SU-DHL-6 (cell line): Measurements from ENCODE around the gene GXYLT2.

Experiments
- H2AFZ ChIP-seq: fragments of 200-600 bp; sonication (generic); 2 replicates; pipeline ENCODE4 v1.6.1; 2014; ENCODE audit warnings: low read depth, mild to moderate bottlenecking, moderate library complexity, mixed read lengths, antibody characterized with exemption, low read length; ENCODE audit not compliant: severe bottlenecking
- H3F3A ChIP-seq: fragments of 200-600 bp; shearing (Covaris generic); 2 replicates; pipeline ENCODE4 v1.6.0; 2016; ENCODE audit warnings: antibody characterized with exemption, mild to moderate bottlenecking; ENCODE audit not compliant: insufficient read depth
- H3K27ac ChIP-seq: fragments of 200-600 bp; sonication (generic); 2 replicates; pipeline ENCODE4 v1.5.1; 2016; ENCODE audit warnings: low read depth, mild to moderate bottlenecking, low read length, moderate library complexity, mixed read lengths
- H3K27me3 ChIP-seq: fragments of 200-600 bp; sonication (generic), shearing (Covaris generic); 2 replicates; pipeline ENCODE4 v1.6.0; 2014; ENCODE audit warnings: mild to moderate bottlenecking, low read length
- H3K36me3 ChIP-seq: fragments of 200-600 bp; sonication (generic); 2 replicates; pipeline ENCODE4 v1.6.1; 2014; ENCODE audit warnings: mild to moderate bottlenecking, low read length, mixed read lengths
- H3K4me2 ChIP-seq: fragments of 300-600, 200-600 bp; shearing (Covaris generic), sonication (generic); 2 replicates; pipeline ENCODE4 v1.6.0; 2014; ENCODE audit warnings: low read length, low read depth, mild to moderate bottlenecking; ENCODE audit not compliant: poor library complexity, severe bottlenecking
- H3K4me3 ChIP-seq: fragments of 200-600 bp; sonication (generic); 2 replicates; pipeline ENCODE4 v1.5.1; 2014; ENCODE audit warnings: antibody characterized with exemption, low read length, mild to moderate bottlenecking, mixed read lengths; ENCODE audit not compliant: insufficient read depth, poor library complexity, severe bottlenecking
- H3K79me2 ChIP-seq: fragments of 200-600 bp; sonication (generic); 2 replicates; pipeline ENCODE4 v1.6.1; 2014; ENCODE audit warnings: mild to moderate bottlenecking, low read length, moderate library complexity; ENCODE audit not compliant: insufficient read depth
- H3K9ac ChIP-seq: fragments of 200-600 bp; sonication (generic); 2 replicates; pipeline ENCODE4 v1.7.0; 2014; ENCODE audit warnings: mild to moderate bottlenecking, low read length
- H3K9me2 ChIP-seq: fragments of 200-600 bp; sonication (generic); replicated peaks from 2 replicates; pipeline ENCODE4 v1.6.1; 2014; ENCODE audit warnings: low read length; ENCODE audit not compliant: insufficient read depth
- H3K9me3 ChIP-seq: fragments of 200-600 bp; sonication (generic); 2 replicates; pipeline ENCODE4 v1.6.1; 2014; ENCODE audit warnings: low read length, mixed read lengths; ENCODE audit not compliant: insufficient read depth
- H4K20me1 ChIP-seq: fragments of 200-600 bp; sonication (generic); 2 replicates; pipeline ENCODE4 v1.6.1; 2014; ENCODE audit warnings: low read depth, mild to moderate bottlenecking, antibody characterized with exemption, low read length, moderate library complexity, mixed read lengths
- CTCF ChIP-seq: fragments of 200-600 bp; sonication (generic); IDR thresholded peaks from one replicate; pipeline ENCODE4 v1.5.1; 2017; ENCODE audit warnings: antibody characterized with exemption, mild to moderate bottlenecking, low read length, moderate library complexity; ENCODE audit not compliant: insufficient read depth, poor library complexity, severe bottlenecking
- EZH2phosphoT487 ChIP-seq: fragments of 200-600 bp; sonication (generic), shearing (Covaris generic); conservative IDR thresholded peaks from 2 replicates; pipeline ENCODE4 v1.6.1; 2018; ENCODE audit warnings: mild to moderate bottlenecking, antibody characterized with exemption, low read length, moderate library complexity, mixed read lengths

GXYLT2 gene

GRCh38 chr3:72846166-72846565, 41.7 kb upstream of the GXYLT2 start:
- H3K36me3 ChIP-seq, result peaks cover 6% of the 10 kb centered on the region; the same call in 1 of the 2 replicates
- no peak overlapping the region for H2AFZ ChIP-seq
- H3K9ac ChIP-seq, result no peak overlapping the region
- peaks cover 5% of the 10 kb centered on the region; the same call in 1 of the 2 replicates for H3F3A ChIP-seq
- H3K9me3 ChIP-seq, result no peaks in the 10 kb centered on the region
- H3K27me3 ChIP-seq, result no peaks in the 10 kb centered on the region
- H3K9me2 ChIP-seq, result no peaks in the 10 kb centered on the region
- H3K27ac ChIP-seq, result no peak overlapping the region
- TF ChIP-seq EZH2phosphoT487, result no peak
- no peak for TF ChIP-seq CTCF
- peaks cover 6% of the 10 kb centered on the region; the same call in 1 of the 2 replicates for H4K20me1 ChIP-seq
- H3K4me2 ChIP-seq, result peak overlapping the region; percentile 86
- no peak overlapping the region for H3K4me3 ChIP-seq
- H3K79me2 ChIP-seq, result peaks cover 50% of the 10 kb centered on the region

- TF ChIP-seq CTCF, result no peak
- TF ChIP-seq EZH2phosphoT487, result no peak
- H3K79me2 ChIP-seq, result peaks cover 50% of the 10 kb centered on the region
- peaks cover 5% of the 10 kb centered on the region; the same call in 1 of the 2 replicates for H3F3A ChIP-seq
- H3K9ac ChIP-seq, result peak overlapping the region; percentile 72
- H3K4me2 ChIP-seq, result peak overlapping the region; percentile 86
- peaks cover 6% of the 10 kb centered on the region; the same call in 1 of the 2 replicates for H4K20me1 ChIP-seq
- H3K36me3 ChIP-seq, result no peaks in the 10 kb centered on the region
- H3K9me2 ChIP-seq, result no peaks in the 10 kb centered on the region
- no peaks in the 10 kb centered on the region for H3K27me3 ChIP-seq
- no peak overlapping the region for H2AFZ ChIP-seq
- H3K9me3 ChIP-seq, result no peaks in the 10 kb centered on the region
- no peak overlapping the region for H3K27ac ChIP-seq
- H3K4me3 ChIP-seq, result peak overlapping the region; percentile 68
These were observed 40.6 kb upstream of the GXYLT2 start for GRCh38 chr3:72847282-72847681.

- H3K36me3 ChIP-seq, result no peaks in the 10 kb centered on the region
- H3K4me3 ChIP-seq, result peak within 1 kb of the TSS; percentile 68
- H3K4me2 ChIP-seq, result peak within 1 kb of the TSS; percentile 86
- H3K9me2 ChIP-seq, result no peaks in the 10 kb centered on the region
- H3K9me3 ChIP-seq, result no peaks in the 10 kb centered on the region
- no peak within 1 kb of the TSS for H3K27ac ChIP-seq
- H3K79me2 ChIP-seq, result peaks cover 50% of the 10 kb centered on the region
- TF ChIP-seq CTCF (no peak), EZH2phosphoT487 (no peak)
- peaks cover 5% of the 10 kb centered on the region; the same call in 1 of the 2 replicates for H3F3A ChIP-seq
- H3K27me3 ChIP-seq, result no peaks in the 10 kb centered on the region
- H4K20me1 ChIP-seq, result peaks cover 6% of the 10 kb centered on the region; the same call in 1 of the 2 replicates
- peak within 1 kb of the TSS; percentile 59 for H2AFZ ChIP-seq
- H3K9ac ChIP-seq, result peak within 1 kb of the TSS; percentile 72
These were observed 39.8 kb upstream of the GXYLT2 start, which contains the start of gene SHQ1 for GRCh38 chr3:72847751-72848702. Gene SHQ1 (minus strand): TSS chr3:72848445. CDS start chr3:72848340, 105 bp downstream.
